Natural killer cell (primary cell): ENCODE results near the gene NGLY1. TPM values are rescaled to one million over a fixed set of nuclear protein-coding genes. Genes with fewer than 3 reads are reported as not detected.

ENCODE experiments used
- ATAC-seq, 3 donors: fragments of 150-1000 bp in 2 of 3; fragments of 200-7000 bp in 1 of 3; cut with Tn5 transposase; 1 replicate in 1 of 3; 2 replicates in 2 of 3; pipeline ENCODE4 v1.10.0; 2021; ENCODE audit warnings: mild to moderate bottlenecking in 2 of 3, moderate library complexity in 2 of 3
- DNase-seq, 2 donors: peaks; one replicate each; pipeline versions ENCODE4 v3.0.0 to v3.0.0-alpha.2; 2013 to 2021; ENCODE audit warnings: mixed read lengths in 1 of 2
- H3K27ac ChIP-seq: one replicate; pipeline ENCODE4 v1.5.1; 2013; ENCODE audit warnings: mild to moderate bottlenecking, low read length
- H3K27me3 ChIP-seq: one replicate; pipeline ENCODE4 v1.6.1; 2013; ENCODE audit warnings: low read length; ENCODE audit not compliant: control insufficient read depth, insufficient read depth
- H3K36me3 ChIP-seq: one replicate; pipeline ENCODE4 v1.6.1; 2013; ENCODE audit warnings: low read length; ENCODE audit not compliant: control insufficient read depth, insufficient read depth
- H3K4me1 ChIP-seq: one replicate; pipeline ENCODE4 v1.6.1; 2013; ENCODE audit warnings: low read length; ENCODE audit not compliant: control insufficient read depth, insufficient read depth
- H3K4me3 ChIP-seq: one replicate; pipeline ENCODE4 v1.5.1; 2013; ENCODE audit warnings: low read length
- H3K9me3 ChIP-seq: one replicate; pipeline ENCODE4 v1.6.1; 2013; ENCODE audit warnings: low read length; ENCODE audit not compliant: control insufficient read depth, insufficient read depth
- H3K27ac Mint-ChIP-seq, 2 donors: one replicate each; pipeline ENCODE4 v1.8.0; 2022; ENCODE audit warnings: mild to moderate bottlenecking in 2 of 2, mixed read lengths in 2 of 2, moderate library complexity in 1 of 2
- H3K27me3 Mint-ChIP-seq, 2 donors: one replicate each; pipeline ENCODE4 v1.8.0; 2022; ENCODE audit warnings: low read depth in 2 of 2, mixed read lengths in 2 of 2
- H3K36me3 Mint-ChIP-seq: one replicate; pipeline ENCODE4 v1.8.0; 2022; ENCODE audit warnings: mixed read lengths
- H3K4me1 Mint-ChIP-seq, 2 donors: one replicate each; pipeline ENCODE4 v1.8.0; 2022; ENCODE audit warnings: mixed read lengths in 2 of 2
- H3K4me3 Mint-ChIP-seq: one replicate; pipeline ENCODE4 v1.8.0; 2022; ENCODE audit warnings: mild to moderate bottlenecking, moderate library complexity, mixed read lengths
- H3K9me3 Mint-ChIP-seq, 2 donors: one replicate each; pipeline ENCODE4 v1.8.0; 2022; ENCODE audit warnings: mixed read lengths in 2 of 2
- WGBS: methylation state at CpG from one replicate; pipeline ENCODE4 v1.1.7; 2013; ENCODE audit warnings: missing lambda C conversion rate; ENCODE audit not compliant: insufficient coverage; 5-methylcytosine and 5-hydroxymethylcytosine counted together
- intact Hi-C: fragments of 100-400 bp; cut with micrococcal nuclease; formaldehyde crosslinking; loops from one replicate; pipeline ENCODE4 v1.14.2; 2022
- total RNA-seq, 4 donors: library from RNA; stranded (reverse); fragments of 120-200 nt in 1 of 4; gene quantifications; one replicate each; pipeline versions ENCODE4 v1.2.3 to v1.2.4, GENCODE V29; 2013 to 2022
- TF ChIP-seq, protein P1 (sequence below): fragments of 200-600 bp; IDR thresholded peaks from one replicate; pipeline ENCODE4 v1.8.0; 2022; ENCODE audit warnings: antibody characterized with exemption

NGLY1 gene
- total RNA-seq, 3 donors from 2014 or later (not counting 1 experiment from before 2014, with no cell fraction given) = 63.0 to 93.5 (median 88.6) TPM

GRCh38 chr3:25707268-25707926 is 75.8 kb downstream of the NGLY1 start:
- intact Hi-C loops = no loop called here
- TF ChIP-seq, protein P1, sequence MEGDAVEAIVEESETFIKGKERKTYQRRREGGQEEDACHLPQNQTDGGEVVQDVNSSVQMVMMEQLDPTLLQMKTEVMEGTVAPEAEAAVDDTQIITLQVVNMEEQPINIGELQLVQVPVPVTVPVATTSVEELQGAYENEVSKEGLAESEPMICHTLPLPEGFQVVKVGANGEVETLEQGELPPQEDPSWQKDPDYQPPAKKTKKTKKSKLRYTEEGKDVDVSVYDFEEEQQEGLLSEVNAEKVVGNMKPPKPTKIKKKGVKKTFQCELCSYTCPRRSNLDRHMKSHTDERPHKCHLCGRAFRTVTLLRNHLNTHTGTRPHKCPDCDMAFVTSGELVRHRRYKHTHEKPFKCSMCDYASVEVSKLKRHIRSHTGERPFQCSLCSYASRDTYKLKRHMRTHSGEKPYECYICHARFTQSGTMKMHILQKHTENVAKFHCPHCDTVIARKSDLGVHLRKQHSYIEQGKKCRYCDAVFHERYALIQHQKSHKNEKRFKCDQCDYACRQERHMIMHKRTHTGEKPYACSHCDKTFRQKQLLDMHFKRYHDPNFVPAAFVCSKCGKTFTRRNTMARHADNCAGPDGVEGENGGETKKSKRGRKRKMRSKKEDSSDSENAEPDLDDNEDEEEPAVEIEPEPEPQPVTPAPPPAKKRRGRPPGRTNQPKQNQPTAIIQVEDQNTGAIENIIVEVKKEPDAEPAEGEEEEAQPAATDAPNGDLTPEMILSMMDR = no peak
- ATAC-seq (no peak), DNase-seq (no peak)
- H3K4me3 Mint-ChIP-seq = no peak overlapping the region
- Histone ChIP-seq H3K36me3 (no peaks in the 10 kb centered on the region), H3K27ac (no peak overlapping the region), H3K9me3 (no peaks in the 10 kb centered on the region), H3K4me3 (no peak overlapping the region), H3K4me1 (no peaks in the 10 kb centered on the region), H3K27me3 (peaks cover 3% of the 10 kb centered on the region)
- no CpG with 5 or more reads among the region's 2 CpGs for WGBS
- H3K27me3 Mint-ChIP-seq = peaks cover 7 to 31% of the 10 kb centered on the region in 2 donors
- H3K4me1 Mint-ChIP-seq = no peaks in the 10 kb centered on the region
- no peaks in the 10 kb centered on the region for H3K9me3 Mint-ChIP-seq
- no peak overlapping the region for H3K27ac Mint-ChIP-seq
- no peaks in the 10 kb centered on the region for H3K36me3 Mint-ChIP-seq

- Histone ChIP-seq H3K4me1 (no peaks in the 10 kb centered on the region), H3K27me3 (peaks cover 3% of the 10 kb centered on the region), H3K4me3 (no peak overlapping the region), H3K36me3 (no peaks in the 10 kb centered on the region), H3K9me3 (no peaks in the 10 kb centered on the region), H3K27ac (no peak overlapping the region)
- Mint-ChIP-seq H3K4me3 (no peak overlapping the region), H3K36me3 (no peaks in the 10 kb centered on the region), H3K27me3 (peaks cover 7 to 31% of the 10 kb centered on the region in 2 donors), H3K27ac (no peak overlapping the region), H3K4me1 (no peaks in the 10 kb centered on the region), H3K9me3 (no peaks in the 10 kb centered on the region)
- WGBS = 92% methylated on average over 4 of the region's 4 CpGs
- no peak for DNase-seq
- TF ChIP-seq, protein P1 = no peak
- ATAC-seq = no peak
- intact Hi-C loops = no loop called here
These were observed 77.0 kb downstream of the NGLY1 start for GRCh38 chr3:25706213-25706612.

DNA sequence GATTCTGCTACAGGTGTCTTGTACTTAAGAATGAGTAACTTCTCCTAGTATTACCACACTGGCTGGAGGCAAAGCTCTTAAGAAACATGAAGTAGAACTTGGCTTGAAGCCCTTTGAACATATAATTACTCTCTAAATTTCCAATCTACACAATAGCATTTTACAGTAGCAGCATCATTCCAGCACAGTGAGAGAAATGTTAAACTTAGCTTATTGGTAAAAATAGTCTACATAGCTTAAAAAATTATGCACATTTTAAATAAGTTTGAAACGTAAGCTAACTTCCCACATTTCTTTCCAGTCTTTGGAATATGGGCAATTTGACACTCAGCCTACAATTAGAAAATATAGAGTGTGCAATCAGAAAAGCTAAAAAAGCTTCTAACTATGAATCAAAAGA is 85.7 kb downstream of the NGLY1 start:
- Mint-ChIP-seq H3K4me3 (no peak overlapping the region), H3K27me3 (no peaks in the 10 kb centered on the region), H3K9me3 (no peaks in the 10 kb centered on the region), H3K27ac (no peak overlapping the region), H3K4me1 (no peaks in the 10 kb centered on the region), H3K36me3 (no peaks in the 10 kb centered on the region)
- intact Hi-C loops = no loop called here
- H3K27me3 ChIP-seq = no peaks in the 10 kb centered on the region
- H3K27ac ChIP-seq = no peak overlapping the region
- TF ChIP-seq, protein P1 = no peak
- H3K4me3 ChIP-seq = no peak overlapping the region
- no peaks in the 10 kb centered on the region for H3K9me3 ChIP-seq
- H3K36me3 ChIP-seq = no peaks in the 10 kb centered on the region
- ATAC-seq = no peak
- DNase-seq = no peak
- H3K4me1 ChIP-seq = no peaks in the 10 kb centered on the region
- no CpG with 5 or more reads among the region's 1 CpG for WGBS
